T-helper 1 cell treated with Interleukin-12 subunit alpha and Interleukin-12 subunit beta and Interleukin-4 antibody, amounts not matched to agents 30 ng/mL and 1 ng/mL, for 36 hours (primary cell): Measurements from ENCODE around the gene PLB1. TPM values are rescaled to one million over a fixed set of nuclear protein-coding genes. Genes with fewer than 3 reads are reported as not detected.

ENCODE experiments used
- intact Hi-C: fragments of 100-400 bp; cut with micrococcal nuclease; formaldehyde crosslinking; loops from one replicate; pipeline ENCODE4 v1.15.1; 2024
- total RNA-seq: library from RNA; stranded (reverse); gene quantifications from 2 replicates; pipeline ENCODE4 v1.2.3, GENCODE V29; 2022

Gene PLB1
- total RNA-seq, 1 donor from 2014 or later, result 0.78 TPM

DNA sequence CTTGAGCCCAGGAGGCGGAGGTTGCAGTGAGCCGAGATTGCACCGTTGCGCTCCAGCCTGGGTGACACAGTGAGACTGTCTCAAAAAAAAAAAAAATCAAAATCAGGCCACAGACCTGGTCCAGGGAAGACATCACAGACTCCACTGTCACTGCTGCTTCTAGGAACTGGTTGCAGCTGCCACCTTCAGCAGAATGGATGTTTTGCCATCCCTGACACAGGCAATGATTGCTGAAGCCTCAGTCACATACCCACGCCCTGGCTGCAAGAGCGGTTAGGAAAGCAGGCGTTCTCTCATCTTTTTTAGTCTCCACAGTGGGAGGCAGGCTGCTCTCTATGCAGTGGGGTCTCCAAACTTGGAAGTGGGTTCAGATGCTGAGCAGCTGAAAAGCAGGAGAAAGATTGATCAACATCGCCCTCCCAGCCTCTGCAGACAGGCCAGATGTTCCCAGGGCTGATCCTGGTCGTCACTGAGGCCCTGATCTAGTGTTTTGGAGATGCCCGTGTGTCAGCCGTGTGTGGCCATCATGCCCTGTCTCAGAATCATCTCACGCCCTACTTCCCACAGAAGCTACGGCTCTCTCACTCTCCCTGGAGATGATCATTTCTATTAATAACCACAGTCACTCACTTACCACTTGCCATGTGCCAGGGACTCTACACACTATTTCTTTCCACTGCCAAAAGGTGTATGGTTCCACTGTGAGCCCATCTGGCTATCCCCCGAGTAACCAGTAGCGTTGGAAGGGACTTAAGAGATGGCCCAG is 91.8 kb downstream of the PLB1 start:
- intact Hi-C loops, result no loop called here

DNA sequence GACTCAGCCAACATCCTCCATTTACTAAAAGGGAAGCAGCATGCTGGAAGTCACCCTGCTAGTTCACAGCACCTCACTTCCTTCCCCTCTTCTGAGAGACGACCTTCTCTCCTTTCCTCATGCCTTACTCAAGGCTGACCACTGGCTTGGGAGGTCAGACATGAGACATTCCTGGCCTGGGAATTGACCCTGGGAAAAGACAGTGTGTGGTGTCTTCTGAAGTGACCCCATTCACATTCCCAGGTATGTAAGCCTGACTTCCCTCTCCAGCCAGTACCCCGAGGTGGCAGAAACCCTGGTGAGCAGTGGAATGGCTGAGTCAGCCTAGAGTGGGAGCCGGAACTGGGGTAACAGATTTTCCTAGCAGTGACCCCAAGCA is 92.4 kb downstream of the PLB1 start:
- intact Hi-C loops, result no loop called here

DNA sequence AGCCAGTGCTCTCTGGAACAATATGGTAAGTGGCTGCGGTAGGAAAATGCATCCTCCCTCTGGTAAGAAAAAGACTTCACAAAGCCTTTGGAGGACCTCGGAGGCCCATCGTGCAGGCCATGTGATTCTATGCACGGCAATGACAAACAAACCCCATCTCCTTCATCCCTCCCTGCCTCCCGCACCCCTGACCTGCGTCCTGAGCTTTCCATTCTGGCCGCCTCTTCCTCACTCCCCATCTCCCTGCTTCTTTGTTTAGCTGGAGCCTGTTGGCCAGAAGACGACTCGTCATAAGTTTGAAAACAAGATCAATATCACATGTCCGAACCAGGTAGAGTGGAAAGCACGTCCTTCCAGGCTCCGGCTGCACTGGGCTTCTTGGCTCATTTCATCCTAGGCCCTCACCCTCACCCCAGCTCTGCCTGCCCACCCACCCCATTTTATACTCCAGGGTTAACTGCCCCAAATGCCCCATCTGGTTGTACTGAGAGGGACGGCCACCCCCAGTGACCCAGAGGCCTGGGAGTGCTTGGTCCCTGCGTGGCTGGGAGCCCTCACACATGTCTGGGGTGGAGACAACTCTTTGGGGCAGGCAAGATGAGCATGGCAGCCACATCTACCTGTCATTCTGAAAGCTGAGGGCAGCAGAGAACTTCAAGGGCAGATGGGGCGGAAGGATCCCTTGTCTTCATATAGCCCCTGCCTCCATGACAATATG is 94.0 kb downstream of the PLB1 start:
- intact Hi-C loops, result no loop called here

DNA sequence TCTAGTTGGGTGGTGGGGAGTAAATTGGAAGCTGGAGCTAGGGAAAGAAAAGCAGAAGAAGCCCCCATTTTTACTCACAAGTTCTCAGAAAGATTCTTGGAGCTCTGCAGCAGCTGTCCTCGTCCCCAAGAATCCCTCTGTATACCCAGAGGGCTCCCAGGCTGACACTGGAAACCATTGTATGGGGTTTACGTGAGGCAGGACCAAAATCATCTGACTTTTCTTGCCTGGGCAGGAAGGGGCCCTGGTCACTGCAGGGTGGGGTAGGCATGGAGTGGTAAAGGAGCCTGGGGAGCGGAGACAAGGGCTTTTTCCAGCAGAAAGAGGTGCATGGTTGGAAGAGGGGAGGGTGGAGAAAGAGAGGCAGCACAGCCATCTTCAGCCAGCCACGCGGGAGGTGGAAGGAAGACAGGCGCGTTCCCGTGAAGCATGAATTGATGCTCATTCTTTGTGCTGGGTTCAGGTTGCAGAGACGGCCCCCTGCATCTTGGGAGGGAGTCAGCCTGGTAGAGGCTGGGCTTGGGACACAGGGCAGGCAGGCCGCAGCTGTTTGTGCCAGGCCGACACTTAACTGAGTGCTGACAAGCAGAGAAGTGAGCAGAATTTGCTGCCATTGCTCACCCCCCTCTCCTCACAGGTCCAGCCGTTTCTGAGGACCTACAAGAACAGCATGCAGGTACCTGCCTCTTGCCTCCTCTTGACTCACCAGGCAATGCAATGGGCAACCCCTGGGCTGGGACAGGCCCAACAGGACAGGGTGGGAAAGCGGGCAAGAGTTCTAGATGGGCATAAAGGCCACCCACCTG is 94.8 kb downstream of the PLB1 start:
- intact Hi-C loops, result no loop called here

DNA sequence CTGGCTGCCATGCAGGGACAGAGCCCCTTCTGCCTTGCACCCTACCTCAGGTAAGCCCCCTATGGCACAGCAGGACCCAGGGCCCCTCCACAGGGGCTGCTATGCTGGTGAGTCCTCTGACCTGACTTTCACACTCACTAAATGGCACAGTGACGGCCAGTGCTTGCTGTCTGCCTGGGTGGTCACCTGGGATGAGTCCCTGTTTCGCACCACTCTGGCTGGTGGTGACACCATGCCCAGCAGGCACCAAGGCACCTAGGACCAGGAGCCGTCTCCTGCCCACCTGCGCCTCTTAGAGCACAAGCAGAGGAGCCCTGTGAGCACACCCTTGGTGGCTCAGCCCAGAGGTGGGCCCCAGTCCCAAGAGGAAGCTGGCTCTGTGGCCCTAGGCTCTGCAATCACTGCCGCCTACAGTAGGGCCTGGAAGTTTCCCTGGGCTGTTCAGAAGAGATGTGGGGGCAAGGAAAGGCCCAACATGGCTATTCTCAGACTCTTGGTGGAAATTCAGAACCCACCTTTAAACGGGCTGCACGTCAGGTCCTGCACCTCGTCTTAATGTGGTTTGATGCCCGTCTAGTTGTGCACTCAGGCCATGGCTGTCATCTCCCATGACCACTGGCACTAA is 96.0 kb downstream of the PLB1 start:
- intact Hi-C loops, result no loop called here

DNA sequence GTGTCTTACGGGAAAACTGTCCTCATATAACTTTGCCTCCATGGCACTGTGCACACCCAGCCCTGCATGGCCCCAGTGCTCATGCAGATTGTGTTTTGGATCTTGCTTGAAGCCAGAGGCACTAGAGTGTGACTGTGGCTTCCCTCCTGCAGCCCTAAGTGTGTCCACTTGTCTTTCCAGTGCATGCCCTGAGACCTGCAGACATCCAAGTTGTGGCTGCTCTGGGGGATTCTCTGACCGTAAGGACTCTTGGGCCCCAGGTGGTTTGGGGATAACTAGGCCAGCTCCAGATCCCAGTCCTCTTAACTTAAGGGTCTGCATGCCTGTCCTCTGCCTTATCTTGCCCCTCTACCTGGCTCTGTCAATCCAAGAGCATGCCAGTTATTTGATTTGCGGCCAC is 96.6 kb downstream of the PLB1 start:
- intact Hi-C loops, result no loop called here

DNA sequence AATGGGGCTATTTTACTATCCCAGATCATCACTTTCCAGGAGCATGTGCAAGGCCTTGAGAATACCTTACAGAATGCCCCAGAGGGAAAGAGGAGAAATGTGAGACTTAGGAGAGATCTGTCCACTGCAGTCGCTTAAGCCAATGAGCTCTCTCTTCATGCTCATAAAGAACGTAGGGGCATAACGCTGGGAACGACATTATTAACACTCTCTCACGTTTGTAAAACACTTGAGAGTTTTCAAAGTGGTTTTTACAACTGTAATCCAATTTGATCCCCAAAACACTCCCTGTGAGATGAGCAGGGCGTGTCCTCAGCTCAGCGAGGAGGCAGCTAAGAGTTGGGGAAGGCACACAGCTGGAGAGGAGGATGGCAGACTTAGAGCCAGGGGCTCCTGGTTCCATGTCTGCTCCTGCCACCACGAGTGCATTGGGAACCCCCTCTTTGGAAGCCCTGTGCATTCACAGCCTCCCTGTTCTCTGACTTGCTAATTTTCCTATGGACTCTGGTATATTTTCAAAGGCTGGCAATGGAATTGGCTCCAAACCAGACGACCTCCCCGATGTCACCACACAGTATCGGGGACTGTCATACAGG is 97.4 kb downstream of the PLB1 start:
- intact Hi-C loops, result no loop called here

DNA sequence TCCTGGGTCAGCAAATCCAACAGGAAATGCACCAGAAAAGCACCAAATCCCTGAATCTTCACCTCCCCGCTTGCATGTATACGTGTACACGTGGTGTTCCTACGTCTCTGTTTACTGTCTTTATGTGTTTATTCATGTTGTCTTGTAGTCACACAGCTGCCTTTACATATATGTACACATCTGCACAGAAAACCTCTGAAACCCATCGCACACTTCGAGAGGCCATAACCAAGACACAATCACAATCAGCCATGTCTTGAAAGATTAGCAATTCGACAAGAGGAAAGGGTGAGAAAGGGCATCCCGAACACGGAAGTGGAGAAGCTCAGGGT is 98.1 kb downstream of the PLB1 start:
- intact Hi-C loops, result loop anchor here (1.0 kb wide), 7 partner anchors 19 to 227 kb away; partner anchors contain the start of gene SPDYA

DNA sequence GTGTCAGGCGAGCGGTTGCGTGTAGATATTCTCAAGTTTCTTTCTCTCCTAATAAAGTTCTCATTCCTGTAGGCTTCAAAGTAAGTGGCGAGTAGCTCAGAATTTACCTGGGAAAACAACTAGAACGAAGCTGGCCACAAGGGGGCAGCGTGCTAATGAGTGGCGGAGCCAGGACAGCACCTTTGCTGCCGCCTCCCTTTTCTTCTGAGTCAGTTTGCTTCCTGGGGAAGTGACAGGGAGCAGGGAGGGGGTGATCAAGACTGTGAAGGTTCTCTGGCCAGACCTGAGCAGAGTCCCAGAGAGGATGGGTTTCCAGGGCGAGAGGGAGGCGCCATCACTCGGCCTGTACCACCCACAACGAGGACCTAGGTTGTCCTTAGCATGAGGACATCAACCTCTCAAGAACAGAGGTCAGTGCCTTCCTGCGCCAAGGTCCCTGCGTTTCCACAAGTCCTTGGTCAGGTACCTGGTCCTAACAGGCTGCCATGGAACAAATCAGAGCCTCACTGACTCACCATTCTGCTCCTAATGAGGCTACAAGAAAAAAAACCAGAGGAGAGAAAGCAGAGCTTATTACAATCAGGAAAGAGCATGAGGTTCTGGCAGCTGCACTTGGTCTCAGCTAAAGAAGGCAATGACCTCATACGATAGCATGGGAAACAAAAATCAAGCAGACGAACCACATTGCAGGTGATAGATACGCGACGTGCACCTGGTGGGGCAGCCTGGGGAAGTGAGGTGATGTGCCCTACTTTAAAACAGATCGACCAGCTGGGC is 98.7 kb downstream of the PLB1 start:
- intact Hi-C loops, result loop anchor here (1.0 kb wide), 7 partner anchors 19 to 227 kb away; partner anchors contain the start of gene SPDYA

DNA sequence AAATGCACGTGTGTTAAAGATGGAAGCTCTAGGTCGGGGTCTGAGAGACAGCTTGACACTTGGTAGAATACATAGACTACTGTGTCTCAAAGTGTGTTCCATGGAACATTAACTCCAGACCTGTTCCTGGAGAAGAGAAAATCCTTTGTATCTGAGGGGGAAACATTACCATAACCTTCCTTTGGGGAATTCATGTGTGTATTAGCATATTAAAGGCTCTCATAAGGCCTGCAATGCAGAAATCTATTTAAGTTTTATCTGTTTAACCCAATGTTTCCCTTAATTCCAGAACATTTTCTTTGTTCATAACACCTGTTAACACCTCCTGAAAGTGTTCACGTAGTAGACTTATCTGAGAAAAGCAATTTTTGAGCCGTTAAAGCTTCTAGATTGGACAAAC is 99.5 kb downstream of the PLB1 start:
- intact Hi-C loops, result no loop called here

DNA sequence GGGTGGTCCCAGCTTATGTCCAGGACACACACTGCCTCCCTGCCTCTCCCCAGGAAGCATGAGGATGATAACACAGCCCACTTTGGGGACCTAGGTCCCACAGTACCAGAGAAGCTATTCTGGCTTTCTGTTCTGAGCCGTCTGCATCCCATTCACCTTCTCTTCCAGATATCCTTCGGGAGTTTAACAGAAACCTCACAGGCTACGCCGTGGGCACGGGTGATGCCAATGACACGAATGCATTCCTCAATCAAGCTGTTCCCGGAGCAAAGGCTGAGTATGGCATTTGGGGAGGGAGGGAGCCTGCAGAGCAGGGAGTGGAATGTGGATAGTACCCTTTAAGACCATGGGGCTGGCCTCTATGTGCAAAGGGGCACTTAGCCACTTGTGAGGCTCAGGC is 102.6 kb downstream of the PLB1 start:
- intact Hi-C loops, result no loop called here

DNA sequence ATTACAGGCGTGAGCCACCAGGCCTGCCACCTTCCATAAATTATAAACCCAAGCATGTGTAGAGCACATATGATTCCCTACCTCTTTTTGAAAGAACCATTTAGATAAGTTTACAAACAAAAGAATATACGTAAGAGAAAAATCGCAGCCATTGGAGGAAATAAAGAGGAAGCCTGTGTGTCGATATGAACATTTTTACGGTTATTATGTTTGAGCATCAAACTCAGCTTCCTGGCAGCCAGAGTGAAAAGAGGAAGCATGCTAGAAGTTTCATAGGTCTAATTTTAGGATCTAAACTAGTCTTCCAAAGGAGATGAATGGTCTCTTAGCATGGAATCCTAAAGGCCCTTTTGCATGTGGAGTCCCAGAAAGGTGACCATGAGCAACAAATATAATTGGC is 104.3 kb downstream of the PLB1 start:
- intact Hi-C loops, result no loop called here

DNA sequence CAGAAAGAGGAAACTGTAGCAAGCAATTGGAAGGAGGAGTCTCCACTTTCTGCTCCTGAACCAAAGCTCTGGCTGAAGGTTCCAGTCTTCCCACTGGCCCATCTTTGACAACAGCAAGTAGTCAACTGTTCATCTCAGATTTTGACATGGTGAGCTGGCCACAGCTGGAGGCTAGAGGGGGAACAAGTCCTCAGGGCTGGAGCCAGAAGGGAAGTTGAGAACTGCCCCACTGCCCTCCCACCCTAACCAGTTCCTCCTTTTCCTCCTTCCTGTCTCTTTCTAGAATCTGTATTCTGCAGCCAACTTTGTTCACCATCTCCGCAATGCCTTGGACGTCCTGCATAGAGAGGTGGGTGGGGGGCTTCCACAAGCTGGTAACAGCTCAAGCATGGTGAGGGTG is 105.8 kb downstream of the PLB1 start:
- intact Hi-C loops, result no loop called here

DNA sequence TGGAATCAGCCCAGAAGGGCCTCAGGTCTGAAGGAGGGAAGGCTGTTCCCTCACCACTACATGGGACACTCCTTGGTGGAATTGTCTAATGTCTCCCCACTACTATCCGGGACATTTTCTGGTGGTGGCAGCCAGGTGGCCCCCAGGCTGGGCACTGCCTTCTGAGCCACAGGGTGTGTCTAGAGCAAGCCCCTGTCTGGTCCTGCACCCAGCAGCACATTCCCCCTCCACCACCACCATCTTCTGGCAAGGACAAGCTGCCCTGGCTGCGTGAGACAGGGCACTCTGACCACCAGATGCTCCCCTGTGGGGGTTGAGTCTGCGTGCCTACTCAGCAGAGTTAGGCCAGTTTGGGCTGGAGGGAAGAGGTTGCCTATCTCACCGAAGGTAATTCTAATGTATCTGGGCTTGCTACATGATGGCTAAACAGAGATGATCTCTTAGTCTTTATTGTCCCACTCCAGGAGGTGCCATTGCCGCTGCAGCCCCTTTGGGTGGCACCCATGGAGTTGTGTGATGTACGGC is 106.3 kb downstream of the PLB1 start:
- intact Hi-C loops, result no loop called here

DNA sequence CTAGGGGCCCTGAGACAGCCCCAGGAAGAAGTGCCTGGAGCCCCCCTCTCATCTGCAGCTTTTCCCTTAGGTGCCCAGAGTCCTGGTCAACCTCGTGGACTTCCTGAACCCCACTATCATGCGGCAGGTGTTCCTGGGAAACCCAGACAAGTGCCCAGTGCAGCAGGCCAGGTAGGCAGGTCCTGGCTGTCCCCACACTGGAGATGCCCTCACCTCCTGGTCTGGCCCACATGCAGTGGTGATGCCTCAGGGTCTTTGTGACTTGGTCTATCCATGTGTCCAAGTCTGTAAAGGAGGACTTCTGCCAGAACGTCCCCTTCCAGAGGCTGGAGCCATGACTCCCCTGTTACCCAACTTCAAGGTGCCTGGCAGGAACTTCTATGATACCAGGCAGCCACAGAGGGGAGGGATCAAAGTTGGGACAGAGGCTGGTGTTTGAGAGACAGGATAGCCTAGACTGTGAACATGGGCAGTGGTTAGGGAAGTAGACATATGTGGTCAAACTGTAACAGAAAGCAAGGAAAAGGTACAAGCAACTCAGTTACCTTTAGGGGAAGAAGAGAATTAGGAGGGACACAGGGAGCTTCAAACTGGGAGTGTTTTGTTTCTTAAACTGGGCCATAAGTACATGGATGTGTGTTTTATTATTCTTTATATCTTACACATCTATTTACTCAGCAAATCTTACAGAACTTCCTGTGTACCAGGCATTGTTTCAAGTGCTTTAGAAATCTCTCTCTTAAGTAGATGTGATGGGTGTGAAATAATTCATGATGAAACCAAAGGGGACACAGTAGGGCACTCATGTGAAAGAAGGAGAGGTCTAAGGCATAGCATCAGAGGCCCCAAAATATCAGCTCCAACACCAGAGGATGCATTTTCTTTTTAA is 107.1 kb downstream of the PLB1 start:
- intact Hi-C loops, result no loop called here

DNA sequence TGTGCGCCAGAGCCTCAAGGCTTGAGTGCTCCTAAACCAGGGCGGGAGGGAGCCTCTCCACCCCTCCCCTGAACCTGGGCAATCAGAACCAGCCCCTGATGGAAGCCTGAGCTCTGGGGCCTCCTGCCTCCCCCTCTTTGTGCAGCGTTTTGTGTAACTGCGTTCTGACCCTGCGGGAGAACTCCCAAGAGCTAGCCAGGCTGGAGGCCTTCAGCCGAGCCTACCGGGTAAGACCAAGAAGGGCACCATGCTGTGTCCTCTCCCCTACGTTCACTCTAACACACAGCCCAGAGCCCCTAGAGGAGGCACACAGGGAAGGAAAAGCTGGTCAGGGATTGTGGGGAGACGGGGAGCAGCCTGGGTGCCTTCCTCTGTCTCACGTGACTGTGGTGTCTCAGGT is 108.0 kb downstream of the PLB1 start:
- intact Hi-C loops, result no loop called here

DNA sequence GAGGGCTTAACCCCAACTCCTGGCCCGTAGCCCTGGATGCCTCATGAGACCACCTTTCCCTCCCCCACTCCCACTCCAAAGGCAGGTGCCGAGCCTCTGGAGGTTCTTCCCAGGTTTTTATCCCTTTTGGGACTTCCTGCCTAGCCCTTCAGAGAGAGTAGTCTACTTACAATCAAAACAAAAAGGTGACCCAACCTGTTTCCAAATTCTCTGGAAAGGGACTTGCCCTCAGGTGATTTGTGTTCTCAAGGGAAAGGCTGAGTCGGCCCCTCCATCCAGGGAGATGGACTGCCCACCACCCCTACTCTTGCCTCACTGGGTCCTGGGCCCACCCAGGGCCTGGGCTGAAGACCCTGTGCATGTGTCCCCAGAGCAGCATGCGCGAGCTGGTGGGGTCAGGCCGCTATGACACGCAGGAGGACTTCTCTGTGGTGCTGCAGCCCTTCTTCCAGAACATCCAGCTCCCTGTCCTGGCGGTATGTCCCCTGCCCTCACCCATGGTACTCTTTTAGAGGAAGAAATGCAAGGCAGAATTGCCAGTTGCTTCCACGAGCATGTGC is 108.5 kb downstream of the PLB1 start:
- intact Hi-C loops, result no loop called here

DNA sequence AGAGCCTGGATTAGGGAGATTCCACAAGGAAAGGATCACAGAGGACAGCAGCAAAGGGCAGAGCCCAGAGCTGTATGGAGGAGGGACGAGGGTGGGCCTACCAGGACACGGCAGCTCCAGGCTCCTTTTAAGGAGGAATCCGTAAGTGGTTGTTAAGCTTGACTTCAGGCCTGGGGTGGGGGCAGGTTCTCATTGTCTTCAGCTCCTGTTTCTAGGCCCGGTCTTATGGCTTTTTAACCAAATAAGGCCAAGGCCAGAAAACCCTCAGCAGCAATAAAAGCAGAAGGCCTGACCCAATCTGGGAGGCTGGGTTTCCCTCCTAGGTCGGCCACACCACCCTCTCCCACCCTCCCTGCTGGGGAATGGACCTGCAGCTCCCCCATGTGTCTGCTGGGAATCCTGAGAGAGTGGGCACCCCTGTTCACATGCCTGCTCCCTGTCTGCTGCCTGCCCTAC is 111.2 kb downstream of the PLB1 start:
- intact Hi-C loops, result no loop called here
